Upper lobe of right lung (tissue), 1 donor: ENCODE measurements around the gene CEP290. TPM values are rescaled to one million over a fixed set of nuclear protein-coding genes. Genes with fewer than 3 reads are reported as not detected.

Source experiments
- ATAC-seq: fragments of 200-7000 bp; cut with Tn5 transposase; one replicate; pipeline ENCODE4 v1.9.1; 2020; ENCODE audit warnings: mild to moderate bottlenecking, moderate library complexity
- DNase-seq: peaks from one replicate; pipeline ENCODE4 v3.0.0-alpha.2; 2020
- H3K27ac ChIP-seq: fragments of 200-600 bp; one replicate; pipeline ENCODE4 v1.8.0; 2022
- H3K27me3 ChIP-seq: fragments of 200-600 bp; one replicate; pipeline ENCODE4 v1.8.0; 2022; ENCODE audit warnings: mild to moderate bottlenecking
- H3K36me3 ChIP-seq: fragments of 200-600 bp; one replicate; pipeline ENCODE4 v1.8.0; 2022
- H3K4me1 ChIP-seq: fragments of 200-600 bp; one replicate; pipeline ENCODE4 v1.8.0; 2022
- H3K4me3 ChIP-seq: fragments of 200-600 bp; one replicate; pipeline ENCODE4 v1.8.0; 2022; ENCODE audit warnings: mild to moderate bottlenecking
- H3K9me3 ChIP-seq: fragments of 200-600 bp; one replicate; pipeline ENCODE4 v1.8.0; 2022
- CTCF ChIP-seq: fragments of 200-600 bp; IDR thresholded peaks from one replicate; pipeline ENCODE4 v1.8.0; 2022; ENCODE audit warnings: antibody characterized with exemption
- intact Hi-C: fragments of 100-400 bp; cut with DNase I; formaldehyde crosslinking; loops from one replicate; pipeline ENCODE4 v1.11.0; 2022
- total RNA-seq: library from RNA; stranded (reverse); fragmentation: NEBNext Ultra II Directional; extraction: Animal tissue kit (Norgen Biotek cat#: 25700); gene quantifications from one replicate; pipeline ENCODE4 v1.2.1, GENCODE V29; 2021
- donor health status: DM: no; HTN: yes; CAD: no; lungs with severe emphysema.

CEP290 gene
- total RNA-seq, 1 donor from 2014 or later = 11.8 TPM

- no peaks in the 10 kb centered on the region for H3K4me1 ChIP-seq
- peaks cover 23% of the 10 kb centered on the region for H3K36me3 ChIP-seq
- no peak overlapping the region for H3K4me3 ChIP-seq
- no peak for DNase-seq
- no peak for ATAC-seq
- H3K27me3 ChIP-seq = no peaks in the 10 kb centered on the region
- no peak overlapping the region for H3K27ac ChIP-seq
- intact Hi-C loops = no loop called here
- TF ChIP-seq CTCF = no peak
- no peaks in the 10 kb centered on the region for H3K9me3 ChIP-seq
These were observed 42.3 kb upstream of the CEP290 start for GRCh38 chr12:88184196-88184595.

GRCh38 chr12:88182416-88182815, 40.5 kb upstream of the CEP290 start:
- ATAC-seq = no peak
- no peak for DNase-seq
- Histone ChIP-seq H3K4me3 (no peak overlapping the region), H3K4me1 (no peaks in the 10 kb centered on the region), H3K27me3 (no peaks in the 10 kb centered on the region), H3K27ac (no peak overlapping the region), H3K36me3 (peaks cover 33% of the 10 kb centered on the region), H3K9me3 (no peaks in the 10 kb centered on the region)
- no peak for TF ChIP-seq CTCF
- intact Hi-C loops = no loop called here

- DNase-seq (no peak), ATAC-seq (no peak)
- no peaks in the 10 kb centered on the region for H3K4me1 ChIP-seq
- no peaks in the 10 kb centered on the region for H3K9me3 ChIP-seq
- intact Hi-C loops = no loop called here
- H3K4me3 ChIP-seq = no peak overlapping the region
- H3K27ac ChIP-seq = no peak overlapping the region
- H3K36me3 ChIP-seq = peaks cover 36% of the 10 kb centered on the region
- no peaks in the 10 kb centered on the region for H3K27me3 ChIP-seq
- no peak for TF ChIP-seq CTCF
These were observed 40.0 kb upstream of the CEP290 start for GRCh38 chr12:88181881-88182280.

GRCh38 chr12:88179436-88180014, 37.6 kb upstream of the CEP290 start:
- Histone ChIP-seq H3K4me3 (no peak overlapping the region), H3K36me3 (peaks cover 54% of the 10 kb centered on the region), H3K9me3 (no peaks in the 10 kb centered on the region), H3K27ac (no peak overlapping the region), H3K4me1 (no peaks in the 10 kb centered on the region), H3K27me3 (no peaks in the 10 kb centered on the region)
- ATAC-seq (no peak), DNase-seq (no peak)
- intact Hi-C loops = no loop called here
- TF ChIP-seq CTCF = no peak

GRCh38 chr12:88175544-88175943, 33.7 kb upstream of the CEP290 start:
- Histone ChIP-seq H3K27me3 (no peaks in the 10 kb centered on the region), H3K4me1 (no peaks in the 10 kb centered on the region), H3K4me3 (no peak overlapping the region), H3K27ac (no peak overlapping the region), H3K36me3 (peaks cover 66% of the 10 kb centered on the region), H3K9me3 (no peaks in the 10 kb centered on the region)
- no peak for ATAC-seq
- no peak for TF ChIP-seq CTCF
- intact Hi-C loops = no loop called here
- no peak for DNase-seq

GRCh38 chr12:88172844-88173407, 31.0 kb upstream of the CEP290 start:
- DNase-seq (no peak), ATAC-seq (no peak)
- H3K27me3 ChIP-seq = no peaks in the 10 kb centered on the region
- no peak for TF ChIP-seq CTCF
- no peaks in the 10 kb centered on the region for H3K4me1 ChIP-seq
- no peaks in the 10 kb centered on the region for H3K9me3 ChIP-seq
- H3K27ac ChIP-seq = no peak overlapping the region
- intact Hi-C loops = no loop called here
- H3K4me3 ChIP-seq = no peak overlapping the region
- H3K36me3 ChIP-seq = peaks cover 58% of the 10 kb centered on the region
